Measurements from ENCODE around the gene LRRC8A. TPM values are rescaled to one million over a fixed set of nuclear protein-coding genes. Genes with fewer than 3 reads are reported as not detected.
"Not testable (repeated sequence)": the region's sequence is repeated elsewhere in the genome, so short reads cannot be mapped to it uniquely, and the experiment has no call there.

The LRRC8A gene
- total RNA-seq, result 61.4 TPM

DNA sequence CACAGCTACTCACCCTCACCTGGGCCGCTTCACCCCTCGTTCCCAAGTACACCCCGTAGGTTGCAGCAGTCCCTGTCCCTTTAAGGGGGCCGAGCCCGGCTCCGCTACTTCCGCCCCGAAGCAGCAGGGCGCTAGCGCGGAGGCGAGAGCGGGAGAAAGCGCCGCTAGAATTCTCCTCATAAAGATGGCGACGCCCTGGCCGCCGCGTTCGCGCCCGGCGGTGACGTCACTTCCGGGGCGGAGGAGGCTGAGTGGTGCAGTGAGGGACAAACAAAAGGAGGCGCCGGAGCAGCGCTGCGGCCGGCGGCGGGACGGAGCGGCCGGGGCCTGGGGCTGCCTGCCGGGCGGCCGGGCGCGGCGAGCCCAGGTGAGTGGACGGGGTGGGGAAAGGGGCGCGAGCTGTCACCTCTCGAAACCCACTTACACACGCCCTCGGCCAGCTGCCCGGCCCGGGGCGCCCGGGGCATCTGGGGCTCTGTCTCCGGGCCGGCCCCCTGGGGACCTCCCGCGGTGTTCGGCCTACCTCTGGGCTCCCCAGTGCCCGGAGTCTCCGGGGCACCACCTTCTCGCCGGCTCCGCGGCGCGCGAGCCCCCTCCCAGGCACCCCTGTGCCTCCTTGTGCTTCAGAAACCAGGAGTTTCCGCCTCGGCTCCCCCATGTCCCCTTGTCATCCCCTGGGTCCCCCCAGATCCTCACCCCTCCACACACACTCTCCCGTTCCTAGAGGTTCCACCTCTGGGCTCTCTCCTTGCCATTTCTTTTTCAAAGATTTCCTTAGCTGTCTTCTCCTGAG lies at the start of gene LRRC8A, which contains the start of gene KYAT1:
Gene LRRC8A (plus strand): TSS at position 250 of the 793 bp plus-strand sequence. CDS start 25,032 bp downstream, outside the sequence.
Gene KYAT1 (minus strand): TSS at position 67 of the 793 bp plus-strand sequence. CDS start 36,545 bp downstream, outside the sequence.
- DNase-seq (ENCODE audit: low read depth in 2 of 3, low spot score in 2 of 3), result peak; percentile 92 to 98 (median 97)

DNA sequence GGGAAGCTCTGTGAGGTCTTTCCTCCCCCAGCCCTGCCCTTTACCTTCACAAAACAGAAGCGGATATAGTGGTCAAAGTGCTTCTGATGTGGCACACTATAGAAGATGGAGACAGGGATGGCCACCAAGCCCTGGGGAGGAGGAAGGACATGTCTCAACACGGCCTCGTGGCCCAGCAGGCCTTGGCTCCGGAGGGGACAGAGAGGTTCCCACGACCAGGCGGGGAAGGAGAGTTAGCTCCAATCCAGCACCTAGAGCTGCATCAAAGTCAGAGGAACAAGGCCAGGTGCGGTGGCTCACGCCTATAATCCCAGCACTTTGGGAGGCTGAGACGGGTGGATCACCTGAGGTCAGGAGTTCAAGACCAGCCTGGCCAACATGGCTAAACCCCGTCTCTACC lies 48.2 kb upstream of the LRRC8A start:
- DNase-seq (ENCODE audit: low read depth in 2 of 3, low spot score in 2 of 3), result no peak

DNA sequence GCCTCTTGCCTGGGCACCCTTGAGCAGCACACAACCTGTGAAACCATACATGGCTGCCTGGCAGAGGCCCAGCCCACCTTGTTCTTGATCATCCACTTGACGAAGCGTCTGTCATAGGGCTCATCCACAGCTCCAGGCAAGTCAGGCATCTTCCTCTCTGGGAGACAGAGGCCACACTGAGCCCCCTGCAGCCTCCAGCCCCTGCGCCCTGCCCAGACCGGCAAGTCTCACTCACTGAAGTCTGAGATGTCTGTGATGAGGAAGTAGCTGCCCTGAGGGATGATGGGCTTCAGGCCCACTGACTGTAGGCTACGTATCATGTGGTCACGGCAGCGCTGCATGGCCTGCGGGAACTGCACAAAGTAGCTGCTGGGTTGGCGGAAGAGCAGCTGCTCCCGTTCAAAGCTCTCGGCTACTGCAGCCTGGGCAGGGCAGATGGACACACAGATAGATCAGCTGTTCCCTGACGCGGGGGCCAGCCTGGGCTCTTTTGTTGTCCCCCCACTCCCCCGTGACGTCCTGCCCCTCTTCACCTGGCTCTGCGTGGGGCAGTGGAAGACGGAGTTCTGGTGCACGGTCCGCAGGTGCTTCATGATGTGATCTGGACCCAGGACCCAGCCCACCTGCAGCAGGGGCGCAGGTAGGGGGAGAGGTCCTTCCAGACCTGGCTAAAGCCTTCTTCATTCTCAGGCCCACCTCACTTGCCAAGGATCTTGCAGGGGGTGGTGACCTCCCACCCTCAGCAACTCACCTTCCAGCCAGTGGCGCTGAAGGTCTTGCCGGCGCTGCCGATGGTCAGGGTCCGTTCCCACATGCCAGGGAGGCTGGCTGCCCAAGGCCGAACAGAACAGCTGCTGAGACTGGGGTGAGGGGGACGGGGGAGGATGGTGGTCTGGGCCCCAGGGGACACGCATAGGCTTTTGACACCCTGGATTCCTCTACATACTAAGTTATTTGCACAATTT lies 46.4 kb upstream of the LRRC8A start:
- DNase-seq (ENCODE audit: low read depth in 2 of 3, low spot score in 2 of 3), result no peak

DNA sequence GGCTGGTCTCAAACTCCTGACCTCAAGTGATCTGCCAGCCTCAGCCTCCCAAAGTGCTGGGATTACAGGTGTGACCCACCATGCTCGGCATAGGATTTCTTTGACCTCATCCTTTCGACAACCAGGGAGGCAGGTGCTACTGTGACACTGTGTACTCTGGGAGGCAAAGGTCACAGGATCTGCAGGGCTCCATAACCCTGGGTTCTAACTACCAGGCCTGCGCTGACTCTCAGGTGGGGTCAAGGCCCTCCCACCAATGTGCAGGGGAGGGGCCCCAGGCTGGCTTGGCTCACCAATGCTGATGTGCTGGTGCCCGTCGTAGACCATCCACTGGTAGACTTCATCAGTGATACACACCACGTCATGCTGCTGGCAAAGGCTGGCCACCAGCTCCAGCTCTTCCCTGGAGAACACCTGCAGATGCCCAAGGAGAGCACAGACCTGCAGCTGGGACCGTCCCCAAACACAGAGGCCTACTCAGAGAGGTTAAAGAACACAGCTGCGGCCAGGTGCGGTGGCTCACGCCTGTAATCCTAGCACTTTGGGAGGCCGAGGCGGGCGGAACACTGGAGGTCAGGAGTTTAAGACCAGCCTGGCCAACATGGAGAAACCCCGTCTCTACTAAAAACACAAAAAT lies 45.3 kb upstream of the LRRC8A start:
- no peak for DNase-seq (ENCODE audit: low read depth in 2 of 3, low spot score in 2 of 3)

DNA sequence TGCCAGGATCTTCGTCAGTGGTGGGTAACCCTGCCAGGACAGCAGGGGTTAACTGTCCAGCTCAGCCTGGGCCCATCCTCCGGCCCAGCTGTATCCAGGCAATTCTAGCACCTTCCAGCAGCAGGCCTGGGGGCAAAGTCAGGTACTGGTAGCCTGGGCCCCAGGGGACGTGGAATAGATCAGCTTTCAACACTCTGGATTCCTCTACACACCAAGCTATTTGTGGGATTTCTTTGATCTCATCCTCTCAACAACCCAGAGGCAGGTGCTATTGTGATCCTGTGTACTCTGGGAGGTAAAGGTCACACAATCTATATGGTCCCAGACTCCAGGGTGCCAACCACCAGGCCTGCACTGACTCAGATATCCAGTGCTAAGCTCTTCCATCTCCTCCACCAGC lies 43.6 kb upstream of the LRRC8A start:
- no peak for DNase-seq (ENCODE audit: low read depth in 2 of 3, low spot score in 2 of 3)

DNA sequence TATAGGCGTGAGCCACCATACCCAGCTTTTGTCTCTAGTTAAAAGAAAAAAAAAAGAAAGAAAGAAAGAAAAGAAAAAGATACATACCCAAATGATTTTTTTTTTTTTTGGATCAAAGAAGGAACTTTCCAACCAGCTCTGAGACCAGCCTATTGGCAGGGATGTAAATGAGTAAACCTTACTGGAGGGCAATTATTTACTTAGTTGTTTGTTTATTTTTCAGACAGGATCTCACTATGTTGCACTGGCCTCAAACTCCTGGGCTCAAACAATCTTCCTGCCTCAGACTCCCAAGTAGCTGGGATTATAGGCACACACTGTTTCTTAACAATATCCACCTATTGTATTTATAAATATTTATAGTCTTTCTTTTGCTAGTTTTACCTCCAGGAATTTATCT lies 41.4 kb upstream of the LRRC8A start:
- DNase-seq (ENCODE audit: low read depth in 2 of 3, low spot score in 2 of 3), result no peak

DNA sequence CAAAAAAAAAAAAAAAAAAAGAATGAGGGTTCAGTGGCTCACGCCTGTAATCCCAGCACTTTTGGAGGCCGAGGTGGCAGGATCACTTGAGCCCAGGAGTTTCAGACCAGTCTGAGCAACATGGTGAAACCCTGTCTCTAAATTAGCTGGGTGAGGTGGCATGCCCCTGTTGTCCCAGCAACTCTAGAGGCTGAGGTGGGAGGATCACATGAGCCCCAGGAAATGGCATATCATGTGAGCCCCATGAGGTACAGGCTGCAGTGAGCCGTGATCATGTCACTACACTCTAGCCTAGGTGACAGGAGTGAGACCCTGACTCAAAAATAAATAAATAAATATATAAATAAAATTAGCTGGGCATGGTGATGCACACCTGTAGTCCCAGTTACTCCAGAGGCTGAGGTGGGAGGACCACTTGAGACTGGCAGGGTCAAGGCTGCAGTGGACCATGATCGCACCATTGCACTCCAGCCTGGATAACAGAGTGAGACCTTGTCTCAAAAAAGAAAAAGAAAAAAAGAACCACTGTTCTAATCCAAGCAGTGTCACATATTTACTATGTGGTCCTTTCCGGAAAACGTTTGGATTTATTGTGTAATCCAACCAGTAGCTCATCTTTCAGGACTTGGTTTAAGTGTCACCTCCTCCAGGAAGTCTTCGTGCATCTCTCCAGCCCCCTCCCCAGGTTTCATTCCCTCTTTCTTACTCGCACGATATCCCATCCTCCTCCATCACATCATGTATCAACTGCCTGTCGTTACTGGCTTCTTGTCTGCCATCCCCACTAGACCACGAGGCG lies 40.0 kb upstream of the LRRC8A start:
- no peak for DNase-seq (ENCODE audit: low read depth in 2 of 3, low spot score in 2 of 3)

DNA sequence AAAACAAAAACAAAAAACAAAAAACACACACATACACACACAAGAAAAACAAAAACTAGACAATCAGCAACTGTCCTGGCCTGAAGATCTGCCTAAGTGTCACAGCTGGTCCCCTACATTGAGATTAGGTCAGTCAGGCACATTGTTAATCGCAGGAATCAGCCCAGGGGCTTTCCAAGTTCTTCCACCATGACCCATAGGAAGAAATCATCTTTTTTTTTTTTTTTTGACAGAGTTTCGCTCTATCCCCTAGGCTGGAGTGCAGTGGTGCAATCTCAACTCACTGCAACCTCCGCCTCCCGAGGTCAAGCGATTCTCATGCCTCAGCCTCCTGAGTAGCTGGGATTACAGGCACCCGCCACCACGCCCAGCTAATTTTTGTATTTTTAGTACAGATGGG lies 38.8 kb upstream of the LRRC8A start:
- not testable (repeated sequence) for DNase-seq (ENCODE audit: low read depth in 2 of 3, low spot score in 2 of 3)

DNA sequence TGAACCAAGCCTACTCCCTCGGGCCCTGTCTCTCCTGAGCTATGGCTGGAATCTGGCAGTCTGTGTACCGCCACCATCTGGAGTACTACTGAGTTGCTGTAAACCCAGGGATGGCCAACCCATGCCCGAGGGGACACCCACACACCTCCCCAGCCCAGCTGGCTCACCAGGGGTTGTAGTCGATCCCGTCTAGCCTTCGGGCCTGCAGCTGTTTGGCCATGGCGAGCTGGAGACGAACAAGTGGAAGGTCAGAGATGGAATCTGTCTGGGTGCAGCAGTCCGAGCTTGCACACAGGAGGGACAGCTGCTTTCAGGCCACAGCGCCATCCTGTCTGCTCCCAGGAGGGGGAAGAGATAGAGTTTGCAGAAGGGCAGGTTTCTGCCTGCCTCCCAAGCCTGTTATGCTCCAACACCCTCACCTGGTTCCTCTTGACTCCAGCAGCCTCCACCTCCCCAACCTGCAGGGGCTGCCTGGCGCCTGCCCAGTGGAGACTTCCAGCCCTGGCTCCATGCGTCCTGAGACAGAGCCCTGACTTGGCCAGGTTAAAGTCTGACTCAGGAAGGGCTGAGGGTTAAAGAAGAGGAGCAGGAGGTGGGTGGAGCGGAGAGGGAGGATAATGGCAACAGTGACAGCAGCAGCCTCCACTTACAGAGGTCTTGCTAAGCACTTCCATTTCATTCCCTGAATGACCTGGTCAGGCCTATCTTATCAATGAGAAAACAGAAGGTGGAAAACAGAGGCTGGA lies 36.6 kb upstream of the LRRC8A start:
- no peak for DNase-seq (ENCODE audit: low read depth in 2 of 3, low spot score in 2 of 3)

DNA sequence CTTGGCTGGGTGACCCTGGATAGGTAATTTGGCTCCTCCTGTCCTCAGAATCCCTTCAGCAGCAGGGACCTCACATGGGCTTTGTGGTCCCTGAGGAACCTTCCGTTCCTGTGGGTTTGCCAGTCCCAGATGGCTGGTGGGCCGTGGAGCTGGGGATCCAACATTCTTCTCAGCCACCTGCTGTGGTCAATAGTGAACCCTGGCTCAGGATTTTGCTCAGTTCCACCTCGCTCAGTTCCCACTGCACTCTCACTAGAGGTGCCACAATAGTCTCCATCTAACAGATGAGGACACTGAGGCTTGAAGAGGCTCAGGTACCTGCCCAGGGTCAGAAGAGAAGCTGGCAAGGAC lies 35.3 kb upstream of the LRRC8A start:
- no peak for DNase-seq (ENCODE audit: low read depth in 2 of 3, low spot score in 2 of 3)

DNA sequence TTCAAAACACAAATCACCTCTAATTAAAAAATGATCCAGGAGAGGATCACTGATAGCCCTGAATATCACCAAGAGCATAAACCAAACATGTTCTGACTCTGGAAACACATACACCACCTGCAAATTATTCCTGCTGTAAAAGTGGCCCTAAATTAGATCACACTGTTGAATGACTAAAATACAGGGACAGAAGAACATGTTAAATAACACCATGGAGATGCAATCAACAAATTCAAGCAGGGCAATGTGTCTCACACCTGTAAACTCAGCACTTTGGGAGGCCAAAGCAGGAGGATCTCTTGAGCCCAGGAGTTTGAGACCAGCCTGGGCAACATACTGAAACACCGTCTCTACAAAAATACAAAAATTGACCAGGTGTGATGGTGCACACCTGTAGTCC lies 34.1 kb upstream of the LRRC8A start:
- DNase-seq (ENCODE audit: low read depth in 2 of 3, low spot score in 2 of 3), result no peak

DNA sequence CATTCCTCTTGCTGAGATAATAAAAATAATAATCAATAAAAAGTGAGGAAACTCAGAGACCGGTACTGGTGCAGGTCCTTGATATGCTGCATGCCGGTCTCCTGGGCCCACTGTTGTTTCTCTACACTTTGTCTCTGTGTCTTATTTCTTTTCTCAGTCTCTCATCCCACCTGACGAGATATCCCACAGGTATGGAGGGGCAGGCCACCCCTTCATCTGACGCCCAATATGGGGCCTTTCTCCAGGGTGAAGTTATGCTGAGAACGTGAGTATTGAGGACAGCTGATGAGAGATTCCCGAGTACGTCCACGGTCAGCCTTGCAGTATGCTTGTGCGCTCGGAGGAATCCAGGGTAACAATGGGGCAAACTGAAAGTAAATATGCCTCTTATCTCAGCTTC lies 30.9 kb upstream of the LRRC8A start:
- DNase-seq (ENCODE audit: low read depth in 2 of 3, low spot score in 2 of 3), result not testable (repeated sequence)

DNA sequence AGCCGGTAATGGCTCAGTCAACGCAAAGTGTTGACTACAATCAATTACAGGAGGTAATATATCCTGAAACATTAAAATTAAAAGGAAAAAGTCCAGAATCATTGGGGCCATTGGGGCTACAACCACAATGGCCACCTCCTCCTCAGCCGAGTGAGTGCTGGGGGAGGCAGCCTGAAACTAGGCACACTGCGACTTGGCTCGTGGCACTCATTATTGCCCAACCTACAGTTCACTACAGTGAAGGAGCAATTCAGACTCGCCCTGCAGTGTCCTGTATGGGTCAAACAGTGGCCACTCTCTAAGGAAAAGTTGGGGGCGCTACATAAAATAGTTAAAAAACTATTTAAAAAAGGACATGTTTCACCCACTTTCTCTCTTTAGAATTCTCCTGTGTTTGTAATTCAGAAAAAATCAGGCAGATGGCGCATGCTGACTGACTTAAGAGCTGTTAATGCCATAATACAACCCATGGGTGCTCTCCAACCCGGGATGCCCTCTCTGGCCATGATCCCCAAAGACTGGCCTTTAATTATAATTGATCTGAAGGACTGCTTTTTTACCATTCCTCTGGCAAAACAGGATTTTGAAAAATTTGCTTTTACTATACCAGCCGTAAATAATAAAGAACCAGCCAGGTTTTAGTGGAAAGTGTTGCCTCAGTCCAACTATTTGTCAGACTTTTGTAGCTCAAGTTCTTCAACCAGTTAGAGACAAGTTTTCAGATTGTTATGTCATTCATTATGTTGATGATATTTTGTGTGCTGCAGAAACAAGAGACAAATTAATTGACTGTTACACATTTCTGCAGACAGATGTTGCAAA lies 29.9 kb upstream of the LRRC8A start:
- DNase-seq (ENCODE audit: low read depth in 2 of 3, low spot score in 2 of 3), result peak in 2 of 3 donors; percentile 35 to 64

DNA sequence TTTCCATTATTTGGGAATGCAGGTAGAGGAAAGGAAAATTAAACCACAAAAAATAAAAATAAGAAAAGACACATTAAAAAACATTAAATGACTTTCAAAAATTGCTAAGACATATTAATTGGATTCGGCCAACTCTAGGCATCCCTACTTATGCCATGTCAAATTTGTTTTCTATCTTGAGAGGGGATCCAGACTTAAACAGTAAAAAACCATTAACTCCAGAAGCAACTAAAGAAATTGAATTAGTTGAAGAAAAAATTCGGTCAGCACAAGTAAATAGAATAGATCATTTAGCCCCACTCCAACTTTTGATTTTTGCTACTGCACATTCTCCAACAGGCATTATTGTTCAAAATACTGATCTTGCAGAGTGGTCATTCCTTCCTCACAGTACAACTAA lies 29.3 kb upstream of the LRRC8A start:
- not testable (repeated sequence) for DNase-seq (ENCODE audit: low read depth in 2 of 3, low spot score in 2 of 3)

DNA sequence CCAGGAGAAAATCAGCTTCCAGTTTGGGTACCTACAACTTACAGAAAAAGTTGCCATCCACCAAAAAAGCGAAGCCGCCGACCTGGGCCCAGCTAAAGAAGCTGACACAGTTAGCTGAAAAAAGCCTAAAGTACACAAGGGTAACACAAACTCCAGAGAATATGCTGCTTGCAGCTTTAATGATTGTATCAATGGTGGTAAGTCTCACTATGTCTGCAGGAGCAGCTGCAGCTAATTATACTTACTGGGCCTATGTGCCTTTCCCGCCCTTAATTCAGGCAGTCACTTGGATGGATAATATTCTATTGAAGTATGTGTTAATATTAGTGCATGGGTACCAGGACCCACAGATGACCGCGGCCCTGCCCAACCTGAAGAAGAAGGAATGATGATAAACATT lies 27.5 kb upstream of the LRRC8A start:
- DNase-seq (ENCODE audit: low read depth in 2 of 3, low spot score in 2 of 3), result not testable (repeated sequence)

DNA sequence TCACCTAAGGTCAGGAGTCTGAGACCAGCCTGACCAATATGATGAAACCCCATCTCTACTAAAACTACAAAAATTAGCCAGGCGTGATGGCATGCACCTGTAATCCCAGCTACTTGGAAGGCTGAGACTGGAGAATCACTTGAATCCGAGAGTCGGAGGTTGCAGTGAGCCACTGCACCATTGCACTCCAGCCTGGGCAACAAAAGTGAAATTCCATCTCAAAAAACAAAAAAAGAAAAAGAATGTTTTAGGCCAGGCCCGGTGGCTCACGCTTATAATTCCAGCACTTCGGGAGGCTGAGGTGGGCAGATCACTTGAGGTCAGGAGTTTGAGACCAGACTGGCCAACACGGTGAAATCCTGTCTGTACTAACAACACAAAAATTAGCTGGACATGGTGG lies 23.5 kb upstream of the LRRC8A start:
- not testable (repeated sequence) for DNase-seq (ENCODE audit: low read depth in 2 of 3, low spot score in 2 of 3)

DNA sequence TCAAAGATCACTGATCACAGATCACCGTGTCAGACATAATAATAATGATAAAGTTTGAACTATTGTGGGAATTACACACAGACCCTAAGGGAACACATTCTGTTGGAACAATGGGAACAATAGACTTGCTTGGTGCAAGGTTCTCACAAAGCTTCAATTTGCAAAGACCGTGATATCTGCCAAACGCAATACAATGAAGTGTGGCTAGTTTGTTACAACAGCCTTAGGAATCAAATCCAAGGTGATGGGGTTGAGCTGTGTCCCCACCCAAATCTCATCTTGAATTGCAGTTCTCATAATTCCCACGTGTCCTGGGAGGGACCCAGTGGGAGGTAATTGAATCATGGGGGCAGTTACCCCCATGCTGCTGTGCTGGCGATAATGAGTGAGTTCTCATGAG lies 21.0 kb upstream of the LRRC8A start:
- DNase-seq (ENCODE audit: low read depth in 2 of 3, low spot score in 2 of 3), result no peak

DNA sequence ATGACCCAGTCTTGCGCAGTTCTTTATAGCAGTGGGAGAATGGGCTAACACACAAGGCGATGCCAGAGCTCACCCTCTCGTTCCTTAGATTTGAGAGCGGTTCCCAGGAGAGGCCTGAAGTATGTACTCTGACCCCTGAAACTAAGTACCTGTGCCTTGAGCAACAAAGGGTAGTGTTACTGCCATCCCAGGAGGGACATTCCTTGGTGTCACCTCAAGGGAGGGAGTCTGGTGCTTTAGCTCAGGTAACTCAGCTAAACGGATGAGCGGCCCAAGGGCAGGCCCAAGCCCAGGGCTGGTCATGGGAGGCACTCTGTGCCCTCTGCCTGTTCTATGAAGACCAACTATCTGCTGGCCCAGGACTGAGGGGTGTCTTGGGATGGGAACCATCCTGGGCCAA lies 20.4 kb upstream of the LRRC8A start:
- no peak for DNase-seq (ENCODE audit: low read depth in 2 of 3, low spot score in 2 of 3)

DNA sequence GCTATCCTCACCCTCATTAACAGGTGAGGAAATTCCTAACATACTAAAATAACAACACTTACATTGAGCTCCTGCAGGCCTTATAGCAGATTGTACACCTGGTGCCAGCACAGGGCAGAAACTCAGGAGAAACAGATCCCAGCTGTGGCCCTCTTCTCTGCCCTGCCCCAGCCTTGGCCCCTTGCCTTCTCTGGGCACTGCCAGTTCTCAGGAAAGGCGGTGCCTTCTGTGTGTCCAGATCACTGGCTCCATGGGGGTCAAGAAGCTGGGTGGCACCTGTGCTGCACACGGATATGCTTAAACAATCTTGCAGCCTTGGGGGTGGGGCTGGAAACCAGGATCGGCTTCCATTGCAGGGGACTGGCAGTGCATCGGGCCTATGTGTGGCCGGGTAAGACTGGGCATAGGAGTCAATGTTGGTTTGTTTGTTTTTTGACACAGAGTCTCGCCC lies 19.5 kb upstream of the LRRC8A start:
- DNase-seq (ENCODE audit: low read depth in 2 of 3, low spot score in 2 of 3), result no peak

Data from hematopoietic multipotent progenitor cell (in vitro differentiated cells).